NCI-H524 treated with DMSO at 0.1 percent for 48 hours (cell line): ENCODE data around the gene STYXL2.
A peak's percentile ranks its signal among the peaks of the same experiment; 100 is the strongest.

Experiments used
- DNase-seq: peaks from one replicate; lab custom pipeline; 2025; lab: John Stamatoyannopoulos, UW

Gene STYXL2

DNA sequence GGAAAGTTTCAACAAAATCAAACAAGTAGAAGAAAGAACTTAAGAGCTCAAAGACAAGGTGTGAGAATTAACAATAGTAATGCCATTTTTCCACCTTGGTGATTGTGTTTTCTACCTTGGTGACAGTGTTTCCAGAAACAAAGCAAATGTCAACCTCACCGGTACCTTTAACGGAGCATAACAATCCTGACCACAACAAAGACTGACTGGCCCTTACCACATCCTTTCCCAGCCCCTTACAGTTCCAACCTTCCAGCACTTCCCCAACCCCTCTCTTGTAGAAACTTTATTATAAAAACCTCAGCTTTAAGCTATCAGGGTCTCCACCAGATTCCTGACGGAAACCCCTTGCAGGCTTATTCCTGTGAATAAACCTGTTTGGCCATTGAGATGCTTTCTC lies 16.7 kb downstream of the STYXL2 start:
- no peak for DNase-seq

DNA sequence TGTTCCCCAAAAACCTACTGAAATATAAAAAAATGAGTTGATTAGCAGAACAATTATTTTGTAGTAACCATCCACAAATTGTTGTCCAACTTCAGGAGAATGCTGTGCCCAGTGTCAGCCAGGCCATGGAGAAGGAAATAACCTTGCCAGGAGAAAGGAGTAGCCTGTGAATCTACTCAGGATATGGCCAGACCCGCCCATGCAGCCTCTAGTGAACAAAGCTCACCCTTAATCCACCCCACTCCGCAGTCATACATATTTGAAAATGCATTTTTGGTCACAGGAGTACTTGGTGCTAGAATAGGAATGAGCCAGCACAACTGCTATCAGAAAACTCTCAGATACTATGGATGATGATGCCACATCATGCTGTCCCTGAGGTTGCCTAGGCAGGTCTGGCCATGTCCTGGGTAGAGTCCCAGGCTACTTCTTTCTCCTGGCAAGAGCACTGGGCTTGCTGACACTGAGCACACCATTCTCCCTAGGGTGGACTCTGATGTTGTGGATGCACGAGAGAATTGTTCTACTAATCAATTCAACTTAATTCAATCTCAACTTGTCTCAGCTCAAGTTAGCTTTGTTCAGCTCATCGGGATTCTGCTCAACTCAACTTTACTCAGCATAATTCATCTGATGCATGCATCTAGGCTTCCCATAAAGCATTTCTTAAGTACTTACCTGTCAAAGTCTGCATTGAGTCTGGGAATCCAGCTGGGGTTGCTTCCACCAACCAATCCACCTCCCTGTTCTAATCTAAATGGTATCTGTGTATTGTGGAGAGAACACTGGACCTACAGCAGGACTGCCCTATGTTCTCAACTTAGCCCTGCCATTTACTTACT lies 18.2 kb downstream of the STYXL2 start:
- no peak for DNase-seq

DNA sequence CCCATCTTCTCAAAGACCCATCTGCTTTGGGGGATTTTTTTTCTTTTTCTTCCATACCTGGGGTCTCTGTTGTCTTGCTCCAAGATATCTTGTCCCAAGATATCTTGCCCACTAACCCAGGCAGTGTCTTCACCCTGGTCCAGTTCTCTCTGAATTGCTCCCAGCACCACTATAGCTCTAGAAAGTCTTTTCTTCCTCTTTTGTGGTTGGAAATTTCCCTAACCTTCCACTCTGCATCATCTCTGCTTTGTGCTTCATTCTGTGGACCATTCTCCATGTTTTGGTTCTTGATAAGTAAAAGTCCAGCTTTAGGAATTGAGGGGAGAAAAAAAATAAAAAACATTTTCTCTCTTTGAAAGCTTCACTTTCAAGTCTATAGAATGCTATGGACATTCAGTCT lies 20.9 kb downstream of the STYXL2 start:
- no peak for DNase-seq

DNA sequence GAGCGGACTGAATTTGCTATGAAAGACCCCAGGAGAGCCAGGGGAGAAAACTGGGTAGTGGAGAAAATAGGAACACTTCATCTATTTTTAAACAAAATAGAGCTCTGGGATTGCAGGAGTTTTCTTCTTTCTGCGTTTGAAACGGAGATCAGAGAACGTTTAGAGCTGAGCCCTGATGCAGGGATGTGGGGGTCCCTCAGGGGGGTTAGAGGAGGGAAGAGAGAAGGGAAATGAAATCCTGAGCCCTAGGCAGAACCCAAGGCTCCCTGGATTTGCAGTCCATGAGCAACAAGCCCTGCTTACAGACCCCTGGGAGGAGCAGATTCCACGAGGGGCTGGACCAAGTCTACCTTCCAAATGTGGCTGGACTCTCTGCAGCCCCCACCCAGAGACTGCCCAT lies 21.8 kb downstream of the STYXL2 start:
- DNase-seq: no peak

DNA sequence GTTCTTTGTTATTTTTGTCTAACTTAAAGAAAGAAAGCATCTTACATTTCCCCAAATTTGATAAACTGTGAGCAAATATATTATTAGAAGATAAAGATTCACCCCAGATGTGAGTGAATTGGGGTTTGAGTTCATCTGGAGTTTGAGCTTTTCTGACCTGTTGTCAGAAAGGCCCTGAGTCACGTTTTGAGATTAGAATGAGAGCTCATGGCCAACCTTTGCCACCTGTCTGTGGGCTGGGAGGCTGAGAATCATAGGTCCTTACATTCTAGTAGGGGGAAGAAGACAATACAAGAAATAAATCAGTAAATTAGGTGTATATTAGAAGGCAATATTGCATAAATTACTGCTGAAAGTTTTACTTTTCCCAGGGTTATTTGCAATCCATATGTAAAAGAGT lies 22.3 kb downstream of the STYXL2 start:
- no peak for DNase-seq

DNA sequence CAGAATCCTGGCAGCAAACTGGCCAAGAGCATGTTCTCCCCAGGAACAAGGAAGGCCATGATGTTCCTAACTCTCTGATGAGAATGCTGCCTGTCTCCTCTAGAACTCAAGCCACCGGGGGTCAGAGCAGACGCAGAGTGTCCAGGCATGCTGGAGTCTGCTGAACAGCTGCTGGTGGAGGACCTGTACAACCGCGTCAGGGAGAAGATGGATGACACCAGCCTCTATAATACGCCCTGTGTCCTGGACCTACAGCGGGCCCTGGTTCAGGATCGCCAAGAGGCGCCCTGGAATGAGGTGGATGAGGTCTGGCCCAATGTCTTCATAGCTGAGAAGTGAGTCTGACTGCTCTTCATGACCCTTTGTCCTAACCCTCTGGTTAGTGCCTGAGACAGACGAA lies 23.4 kb downstream of the STYXL2 start:
- no peak for DNase-seq

DNA sequence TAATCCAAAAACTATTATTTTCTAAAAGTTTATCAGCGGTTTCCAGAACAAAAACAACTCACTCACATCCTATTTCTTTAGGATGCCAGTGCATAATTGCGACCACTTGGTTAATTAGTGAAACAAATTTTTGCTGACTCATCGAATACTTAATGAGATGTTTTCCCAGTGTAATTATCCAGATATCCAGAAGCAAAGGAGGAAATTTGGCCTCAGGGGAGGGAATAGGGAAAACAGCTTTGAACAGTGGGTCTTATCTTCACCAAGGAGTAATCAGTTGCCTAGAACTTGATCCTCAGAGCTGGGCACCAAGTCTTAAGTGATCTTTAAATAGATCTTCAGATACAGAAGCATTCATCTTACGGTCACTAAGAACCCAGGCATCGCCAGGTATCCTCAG lies 24.3 kb downstream of the STYXL2 start:
- DNase-seq: no peak

DNA sequence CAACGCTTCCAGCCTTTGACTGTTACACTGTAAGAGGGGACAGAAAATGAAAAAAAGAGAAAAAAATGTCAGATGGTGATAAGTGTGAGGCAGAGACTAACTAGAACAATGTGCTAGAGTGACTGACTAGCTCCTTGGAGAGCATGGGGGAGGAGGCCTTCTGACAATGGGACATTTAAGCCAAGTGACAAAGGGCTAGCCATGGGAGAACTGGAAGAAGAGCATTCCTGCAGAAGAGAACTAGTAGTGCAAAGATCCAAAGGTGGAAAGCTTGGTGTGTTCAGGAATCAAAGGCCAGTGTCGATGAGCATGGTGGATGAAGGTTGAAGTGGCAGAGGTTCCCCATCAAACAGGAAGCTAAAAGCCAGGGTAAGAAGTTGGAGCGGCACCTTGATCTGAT lies 25.8 kb downstream of the STYXL2 start:
- DNase-seq: no peak

DNA sequence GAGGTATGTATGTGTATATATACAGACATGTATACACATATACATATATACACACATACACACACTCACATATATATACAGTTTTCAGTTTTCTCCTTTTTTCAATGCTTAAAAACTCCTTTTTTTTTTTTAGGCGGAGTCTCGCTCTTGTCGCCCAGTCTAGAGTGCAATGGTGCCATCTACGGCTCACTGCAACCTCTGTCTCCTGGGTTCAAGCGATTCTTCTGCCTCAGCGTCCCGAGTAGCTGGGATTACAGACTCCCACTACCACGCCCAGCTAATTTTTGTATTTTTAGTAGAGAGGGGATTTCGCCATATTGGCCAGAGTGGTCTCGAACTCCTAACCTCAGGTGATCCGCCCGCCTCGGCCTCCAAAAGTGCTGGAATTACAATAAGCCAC lies 27.0 kb downstream of the STYXL2 start:
- no peak for DNase-seq

DNA sequence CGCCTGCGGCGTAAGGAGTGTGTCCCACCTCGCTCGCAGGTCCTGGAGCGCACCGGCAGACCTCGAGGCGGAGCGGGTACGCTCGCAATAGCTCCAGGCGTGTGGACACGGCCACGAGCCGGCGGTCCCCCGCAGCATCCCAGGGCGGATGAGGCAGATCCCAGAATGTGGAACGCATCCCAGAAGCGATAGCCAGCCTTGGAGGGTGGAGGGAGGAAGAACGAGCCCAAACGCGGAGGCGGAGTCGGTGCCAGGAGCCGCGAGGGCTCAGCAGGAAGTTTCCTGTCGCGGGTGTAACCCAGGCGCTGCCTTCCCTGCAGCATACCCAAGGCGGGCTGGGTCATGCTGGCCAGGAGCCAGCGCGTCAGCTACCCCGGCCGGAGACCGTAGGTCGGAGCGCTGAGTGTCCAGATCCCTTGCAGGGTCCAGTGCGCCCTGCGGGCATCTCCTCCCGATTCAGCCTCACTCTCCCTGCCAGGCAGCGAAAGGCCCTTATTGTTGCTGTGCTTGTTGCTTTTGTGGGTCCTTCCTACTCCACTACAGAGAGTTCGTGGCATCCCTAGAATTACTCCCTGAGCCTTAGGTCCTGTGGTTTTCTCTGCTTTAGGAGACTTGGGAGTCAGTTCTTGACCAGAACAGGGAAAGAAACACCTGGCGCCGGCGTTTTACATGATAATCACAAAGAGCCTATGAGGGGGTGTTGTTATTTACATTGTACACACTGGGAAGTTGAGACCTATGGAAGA lies 27.7 kb downstream of the STYXL2 start:
- DNase-seq: no peak

DNA sequence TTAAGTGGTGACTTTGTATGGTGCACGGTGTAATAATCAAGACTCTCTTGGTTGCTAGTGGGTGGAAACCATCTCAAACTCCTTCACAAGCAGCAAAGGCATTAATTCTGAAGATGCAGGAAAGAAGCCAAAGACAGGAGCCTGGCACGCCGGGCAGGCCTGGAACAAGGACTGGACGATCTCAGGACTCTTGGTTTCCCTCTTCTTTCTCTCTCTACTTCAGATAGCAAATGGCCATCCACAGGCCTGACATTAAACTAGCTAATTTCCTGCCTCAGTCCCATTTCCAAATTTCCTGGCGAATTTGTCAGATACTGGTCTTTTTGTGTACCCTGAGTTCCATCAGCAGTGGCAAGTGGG lies 28.2 kb downstream of the STYXL2 start:
- no peak for DNase-seq

DNA sequence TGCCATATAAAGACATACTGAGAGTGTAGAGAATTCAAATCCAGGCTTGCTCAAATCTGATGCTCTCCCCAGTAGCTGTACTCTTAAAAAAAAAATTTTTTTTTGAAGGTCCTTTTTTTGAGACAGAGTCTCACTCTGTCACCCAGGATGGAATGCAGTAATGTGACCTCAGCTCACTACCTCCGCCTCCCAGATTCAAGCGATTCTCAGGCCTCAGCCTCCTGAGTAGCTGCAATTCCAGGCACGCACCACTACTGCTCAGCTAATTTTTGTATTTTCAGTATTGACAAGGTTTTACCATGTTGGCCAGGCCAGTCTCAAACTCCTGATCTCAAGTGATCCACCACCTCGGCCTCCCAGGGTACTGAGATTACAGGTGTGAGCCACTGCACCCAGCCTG lies 28.7 kb downstream of the STYXL2 start:
- DNase-seq: no peak

DNA sequence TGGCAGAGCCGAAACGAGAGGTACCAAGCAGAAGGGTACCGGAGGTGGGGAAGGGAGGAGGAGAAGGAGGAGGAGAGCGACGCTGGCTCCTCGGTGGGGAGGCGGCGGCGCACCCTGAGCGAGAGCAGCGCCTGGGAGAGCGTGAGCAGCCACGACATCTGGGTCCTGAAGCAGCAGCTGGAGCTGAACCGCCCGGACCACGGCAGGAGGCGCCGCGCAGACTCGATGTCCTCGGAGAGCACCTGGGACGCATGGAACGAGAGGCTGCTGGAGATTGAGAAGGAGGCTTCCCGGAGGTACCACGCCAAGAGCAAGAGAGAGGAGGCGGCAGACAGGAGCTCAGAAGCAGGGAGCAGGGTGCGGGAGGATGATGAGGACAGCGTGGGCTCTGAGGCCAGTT lies 32.4 kb downstream of the STYXL2 start:
- DNase-seq: no peak

DNA sequence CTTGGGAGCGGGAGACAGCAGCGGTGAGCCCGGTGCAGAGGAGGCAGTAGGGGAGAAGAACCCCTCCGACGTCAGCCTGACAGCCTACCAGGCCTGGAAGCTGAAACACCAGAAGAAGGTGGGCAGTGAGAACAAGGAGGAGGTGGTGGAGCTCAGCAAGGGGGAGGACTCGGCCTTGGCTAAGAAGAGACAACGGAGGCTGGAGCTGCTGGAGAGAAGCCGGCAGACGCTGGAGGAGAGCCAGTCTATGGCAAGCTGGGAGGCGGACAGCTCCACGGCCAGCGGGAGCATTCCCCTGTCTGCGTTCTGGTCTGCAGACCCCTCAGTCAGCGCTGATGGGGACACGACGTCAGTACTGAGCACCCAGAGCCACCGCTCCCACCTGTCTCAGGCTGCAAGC lies 32.9 kb downstream of the STYXL2 start:
- no peak for DNase-seq

DNA sequence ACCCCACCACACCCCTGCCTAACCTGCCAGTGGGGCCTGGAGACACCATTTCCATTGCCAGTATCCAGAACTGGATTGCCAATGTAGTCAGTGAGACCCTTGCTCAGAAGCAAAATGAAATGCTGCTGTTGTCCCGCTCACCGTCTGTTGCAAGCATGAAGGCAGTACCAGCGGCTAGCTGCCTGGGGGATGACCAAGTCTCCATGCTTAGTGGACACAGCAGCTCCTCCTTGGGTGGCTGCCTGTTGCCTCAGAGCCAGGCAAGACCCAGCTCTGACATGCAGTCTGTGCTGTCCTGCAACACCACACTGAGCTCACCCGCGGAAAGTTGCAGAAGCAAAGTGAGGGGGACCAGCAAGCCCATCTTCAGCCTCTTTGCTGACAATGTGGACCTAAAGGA lies 33.4 kb downstream of the STYXL2 start:
- DNase-seq: no peak

DNA sequence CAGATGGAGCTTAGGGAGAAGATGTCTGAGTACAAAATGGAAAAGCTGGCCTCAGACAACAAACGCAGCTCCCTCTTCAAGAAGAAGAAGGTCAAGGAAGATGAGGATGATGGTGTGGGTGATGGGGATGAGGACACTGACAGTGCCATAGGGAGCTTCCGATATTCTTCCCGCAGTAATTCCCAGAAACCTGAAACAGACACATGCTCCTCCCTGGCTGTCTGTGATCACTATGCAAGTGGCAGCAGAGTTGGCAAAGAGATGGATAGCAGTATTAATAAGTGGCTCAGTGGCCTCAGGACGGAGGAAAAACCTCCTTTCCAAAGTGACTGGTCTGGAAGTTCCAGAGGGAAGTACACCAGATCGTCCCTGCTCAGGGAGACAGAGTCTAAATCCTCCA lies 33.8 kb downstream of the STYXL2 start:
- DNase-seq: no peak

DNA sequence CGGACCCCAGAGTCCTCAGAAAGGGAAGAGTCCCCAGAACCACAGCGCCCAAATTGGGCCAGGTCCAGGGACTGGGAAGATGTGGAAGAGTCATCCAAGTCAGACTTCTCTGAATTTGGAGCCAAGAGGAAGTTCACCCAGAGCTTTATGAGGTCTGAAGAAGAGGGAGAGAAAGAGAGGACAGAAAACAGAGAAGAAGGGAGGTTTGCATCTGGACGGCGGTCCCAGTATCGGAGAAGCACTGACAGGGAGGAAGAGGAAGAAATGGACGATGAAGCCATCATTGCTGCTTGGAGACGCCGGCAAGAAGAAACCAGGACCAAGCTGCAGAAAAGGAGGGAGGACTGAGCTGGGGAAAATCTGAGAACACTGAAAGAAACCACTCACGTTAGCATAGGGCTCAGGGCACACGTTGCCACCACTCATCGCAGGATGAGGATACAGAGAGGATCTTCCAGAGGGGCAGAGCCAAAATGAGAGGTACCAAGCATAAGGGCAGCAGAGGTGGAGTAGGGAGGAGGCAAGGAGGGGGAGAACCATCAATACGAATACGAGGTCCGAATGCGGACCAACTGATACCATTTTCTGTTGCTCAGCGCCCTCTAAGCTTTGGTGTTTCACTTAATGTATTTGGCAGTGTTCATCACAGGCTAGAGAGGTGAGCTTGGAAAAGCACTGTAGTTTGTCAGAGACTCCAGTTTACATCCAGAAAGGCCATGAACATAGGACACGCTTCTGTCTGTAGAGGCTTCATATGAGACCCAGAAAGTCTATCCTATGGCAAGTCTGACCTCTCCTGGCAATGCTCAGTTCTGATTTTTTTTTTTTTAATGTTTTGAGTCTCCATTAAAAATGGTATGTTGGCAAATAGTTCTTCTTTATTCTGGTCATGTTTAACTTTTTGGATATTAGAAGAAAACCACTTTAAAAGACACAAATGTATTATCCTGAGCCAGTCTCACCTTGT lies 34.7 kb downstream of the STYXL2 start:
- no peak for DNase-seq

DNA sequence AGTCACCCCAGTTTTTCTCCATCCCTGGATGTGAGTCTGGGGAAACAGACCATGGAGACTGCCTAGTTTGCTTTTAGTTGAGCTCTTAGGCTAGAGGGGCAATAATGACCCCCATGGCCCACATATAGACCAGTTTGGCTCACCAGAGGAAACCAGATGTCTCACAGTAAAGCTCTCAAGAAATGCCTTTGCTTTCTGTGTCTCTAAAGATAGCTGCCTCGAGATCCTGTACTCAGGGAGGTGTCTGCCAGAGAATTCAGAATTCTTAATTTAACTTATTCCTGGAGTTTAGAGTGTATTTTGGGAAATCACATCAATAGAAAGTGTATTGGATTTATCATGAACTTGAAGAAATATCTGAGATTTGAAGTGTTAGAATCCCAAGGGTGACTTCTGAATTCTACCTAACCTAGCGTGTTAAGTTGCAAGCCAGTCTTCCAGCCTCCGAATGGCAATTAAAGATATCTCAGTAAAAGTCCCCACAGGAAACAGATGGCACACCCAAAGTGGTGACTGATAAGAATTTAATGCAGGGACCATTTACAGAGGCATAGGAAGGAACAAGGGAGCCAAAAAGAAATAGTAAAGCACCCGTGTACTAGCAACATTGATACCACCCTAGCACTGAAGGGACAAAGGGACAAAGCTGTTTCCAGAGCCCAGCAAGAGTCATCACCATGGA lies 37.1 kb downstream of the STYXL2 start:
- DNase-seq: no peak

DNA sequence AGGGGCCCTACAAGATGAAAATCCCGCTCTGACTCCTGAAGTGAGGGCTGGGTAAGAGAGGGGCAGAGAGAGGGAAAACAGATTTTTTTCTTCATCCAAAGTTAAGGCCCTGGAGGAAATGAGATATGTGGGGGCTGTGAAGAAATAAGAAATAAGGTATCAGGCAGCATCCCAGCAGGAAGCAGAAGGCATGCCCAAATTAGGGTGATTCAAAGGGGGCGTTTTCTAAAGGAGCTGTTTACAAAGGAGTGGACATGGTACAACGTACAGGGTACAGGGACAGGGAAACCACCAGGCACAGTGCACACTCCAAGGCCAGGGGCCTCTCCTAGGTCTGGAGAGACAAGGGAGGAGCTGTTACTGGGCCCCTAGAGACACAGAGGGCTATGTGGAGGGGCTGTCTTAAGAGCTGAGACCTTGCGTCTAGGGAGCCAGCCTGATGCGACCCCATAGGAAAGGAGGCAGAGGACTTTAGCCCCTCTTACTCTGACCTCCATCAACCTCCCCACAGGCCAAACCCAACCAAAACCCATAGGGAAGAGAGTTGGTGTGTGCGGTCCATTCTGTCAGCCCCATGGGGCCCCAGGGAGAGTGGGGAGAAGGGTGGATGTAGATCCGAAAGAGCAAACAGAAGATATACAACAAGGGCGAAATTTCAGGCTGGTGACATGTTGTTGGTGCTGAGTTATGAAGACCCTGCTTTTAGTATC lies 38.6 kb downstream of the STYXL2 start:
- no peak for DNase-seq

DNA sequence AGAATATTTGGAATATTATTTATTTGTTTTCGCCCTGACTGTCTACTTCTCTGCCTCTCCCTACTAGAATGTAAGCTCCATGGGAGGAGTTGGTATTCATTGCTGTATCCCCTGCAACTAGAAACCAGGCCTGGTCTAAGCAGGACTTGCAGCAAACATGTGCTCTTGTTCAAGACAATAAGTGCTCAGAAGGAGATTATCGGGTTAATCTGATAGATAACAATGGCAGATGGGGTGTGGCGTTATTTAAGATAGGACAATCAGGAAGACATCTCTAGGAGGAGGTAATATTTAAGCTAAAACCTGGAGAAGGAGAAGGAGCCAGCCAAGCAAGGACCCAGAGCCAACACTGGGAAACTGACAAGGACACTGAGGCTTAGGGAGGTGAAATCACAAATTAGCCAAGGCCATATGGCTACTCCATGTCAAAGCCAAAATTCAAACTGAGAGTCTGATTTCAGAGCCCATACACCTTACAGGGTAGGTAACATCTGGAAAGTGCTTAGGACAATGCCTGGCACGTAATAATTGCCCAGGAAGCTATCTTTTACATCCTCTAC lies 41.5 kb downstream of the STYXL2 start:
- DNase-seq: peak; percentile 66

DNA sequence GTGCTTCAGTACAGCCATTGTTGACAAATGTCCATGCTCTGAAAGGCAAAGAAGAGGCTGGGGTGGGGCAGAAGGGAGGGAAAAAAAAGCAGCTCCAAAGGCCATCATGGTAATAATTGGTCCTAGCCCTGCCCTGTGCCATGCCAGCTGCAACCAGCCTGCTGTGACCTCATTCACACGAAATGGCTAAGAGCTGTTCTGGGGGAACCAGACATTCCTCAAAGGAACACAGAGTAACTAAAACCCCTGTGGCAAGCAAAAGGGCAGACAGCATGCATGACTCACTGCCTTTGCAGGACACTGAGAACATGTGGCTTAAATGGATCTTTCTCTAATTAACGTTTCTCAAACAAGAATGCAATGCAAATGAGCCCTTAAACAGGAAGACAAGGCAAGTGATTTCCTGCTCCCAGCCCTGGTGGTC lies 42.3 kb downstream of the STYXL2 start:
- no peak for DNase-seq
